ENCODE measurements around the gene HMGCL.

Gene HMGCL

DNA sequence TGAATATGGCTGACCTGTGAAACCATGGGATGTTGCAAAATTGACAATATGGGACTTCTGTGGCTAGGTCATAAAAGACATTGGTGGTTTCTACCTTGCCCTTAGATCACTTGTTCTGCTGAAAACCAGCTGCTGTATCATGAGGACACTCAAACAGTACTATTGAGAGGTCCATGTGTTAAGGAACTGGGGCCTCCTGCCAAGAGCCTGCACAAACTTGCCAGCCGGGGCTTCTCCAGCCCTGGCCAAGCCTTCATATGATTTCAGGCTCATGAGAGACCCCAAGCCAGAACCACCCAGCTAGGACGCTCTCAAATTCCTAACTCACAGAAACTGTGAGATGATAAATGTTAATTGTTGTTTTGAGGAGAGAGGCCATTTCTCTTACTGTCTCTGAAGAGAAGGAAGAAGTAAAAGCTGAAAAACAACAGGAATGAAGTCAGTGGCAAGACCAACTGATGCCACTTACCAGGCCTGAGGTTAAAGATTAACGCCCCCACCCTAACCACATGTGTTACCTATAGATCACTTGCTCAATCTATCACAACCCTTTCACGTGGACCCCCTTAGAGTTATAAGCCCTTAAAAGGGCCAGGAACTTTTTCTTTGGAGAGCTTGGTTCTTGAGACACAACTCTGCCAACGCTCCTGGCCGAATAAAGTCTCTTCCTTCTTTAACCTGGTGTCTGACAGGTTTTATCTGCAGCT, 50.9 kb downstream of the HMGCL start:
- DNase-seq (ENCODE audit: low spot score): no peak

DNA sequence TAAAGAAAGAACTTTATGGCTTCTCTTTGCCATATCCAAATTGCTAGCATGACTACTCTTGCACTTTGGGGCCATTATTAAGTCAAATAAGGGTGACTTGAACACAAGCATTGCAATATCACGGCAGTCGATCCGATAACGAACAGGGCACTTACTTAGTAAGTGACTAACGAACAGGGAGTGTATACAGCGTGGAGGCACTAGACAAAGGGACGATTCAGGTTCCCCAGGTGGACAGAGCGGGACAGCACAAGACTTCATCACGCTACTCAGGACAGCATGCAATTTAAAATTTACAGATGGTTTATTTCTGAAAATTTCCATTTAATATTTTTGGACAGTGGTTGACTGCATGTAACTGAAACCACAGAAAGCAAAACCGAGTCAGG, 52.4 kb downstream of the HMGCL start:
- no peak for DNase-seq (ENCODE audit: low spot score)

DNA sequence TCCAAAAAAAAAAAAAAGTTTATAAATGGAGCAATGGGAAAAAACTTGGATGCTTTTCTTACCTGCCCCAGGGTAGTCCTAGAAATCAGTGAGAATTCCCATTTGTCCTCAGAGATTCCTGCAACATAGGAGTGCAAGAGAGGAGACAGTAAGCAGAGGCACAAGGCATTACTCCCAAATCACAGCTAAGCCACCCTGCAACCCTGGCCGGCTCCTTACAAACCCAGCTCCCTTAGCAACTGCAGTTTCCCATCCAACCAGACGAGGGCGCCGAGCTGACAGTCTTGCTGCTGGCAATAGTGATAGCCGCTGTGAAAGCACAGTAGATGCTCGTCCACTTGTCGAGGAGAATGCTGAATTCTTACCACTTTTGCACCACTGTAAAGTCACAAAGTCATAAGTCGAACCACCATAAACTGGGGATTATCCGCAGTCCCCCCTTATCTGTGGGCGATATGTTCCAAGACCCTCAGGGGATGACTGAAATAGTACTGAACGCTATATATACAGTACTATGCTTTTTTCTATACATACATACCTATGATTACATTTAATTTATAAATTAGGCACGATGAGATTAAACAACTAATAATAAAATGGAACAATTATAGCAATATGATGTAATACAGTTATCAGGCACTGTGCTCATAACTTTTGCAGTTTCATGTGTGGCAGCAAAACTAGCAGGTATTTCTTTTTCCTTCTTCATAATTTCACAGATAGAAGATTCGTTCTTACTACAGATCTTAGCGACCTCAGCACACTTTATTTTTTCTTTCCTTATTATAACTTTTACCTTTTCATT, 53.0 kb downstream of the HMGCL start:
- DNase-seq (ENCODE audit: low spot score): peak; percentile 70

DNA sequence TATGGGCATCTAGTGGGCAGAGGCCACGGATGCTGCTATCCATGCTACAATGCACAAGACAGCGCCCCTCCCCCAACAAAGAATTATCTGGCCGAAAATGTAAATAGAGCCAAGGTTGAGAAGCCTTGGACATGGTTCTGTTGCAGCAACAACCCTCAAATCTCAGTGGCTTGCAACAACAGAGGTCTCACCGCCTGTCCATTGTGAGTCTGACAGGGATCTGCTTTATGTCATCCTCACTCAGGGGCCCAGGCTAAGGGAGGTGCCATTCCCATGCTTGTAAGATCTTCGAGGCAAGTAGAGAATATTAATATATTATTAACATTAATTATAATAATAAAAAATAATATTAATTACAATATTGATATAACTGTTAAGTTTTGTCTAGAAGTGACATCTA, 56.5 kb downstream of the HMGCL start:
- no peak for DNase-seq (ENCODE audit: low spot score)

DNA sequence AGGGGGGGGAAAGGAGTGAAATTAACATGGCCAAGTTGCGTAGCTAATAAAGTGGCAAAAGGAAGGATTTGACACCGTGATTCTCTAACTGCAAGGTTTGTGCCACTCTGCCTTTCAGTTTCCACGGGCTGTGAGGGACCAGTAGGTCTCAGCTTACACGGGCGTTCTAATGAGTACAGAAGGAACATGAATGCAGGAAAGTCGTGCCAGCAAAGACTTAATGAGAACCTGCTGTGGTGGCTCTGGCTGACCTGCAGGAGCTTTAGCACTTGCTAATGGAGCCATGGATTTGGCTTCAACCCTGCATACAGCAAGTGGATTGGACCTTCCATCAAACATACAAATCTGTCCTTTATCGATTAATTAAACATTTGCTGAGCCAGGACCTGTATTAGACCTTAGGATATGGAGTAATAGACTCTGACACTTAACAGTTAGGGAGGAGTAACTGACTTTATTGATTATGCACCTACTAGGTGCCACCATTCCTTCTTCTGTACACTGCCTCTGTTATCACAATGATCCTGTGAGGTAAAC, 62.1 kb downstream of the HMGCL start:
- no peak for DNase-seq (ENCODE audit: low spot score)

DNA sequence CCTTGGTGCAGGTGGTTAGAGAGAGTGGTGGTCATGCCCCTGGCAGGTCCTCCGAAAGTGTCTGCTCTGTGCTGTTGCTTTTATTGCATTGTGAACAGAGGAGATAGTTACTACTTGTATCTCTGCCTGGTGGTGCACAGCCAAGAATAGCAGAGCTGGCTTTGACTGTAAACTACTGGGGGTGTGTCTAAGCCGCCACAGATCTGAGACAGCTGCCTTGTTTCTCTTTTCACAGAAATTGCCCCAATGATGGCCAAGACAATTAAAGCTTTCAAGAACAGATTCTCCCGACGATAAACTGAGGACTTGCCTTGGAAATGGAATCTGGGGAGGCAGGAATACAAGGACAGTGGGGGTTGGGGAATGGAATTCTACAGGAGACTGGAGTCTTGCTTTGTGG, 66.0 kb downstream of the HMGCL start:
- no peak for DNase-seq (ENCODE audit: low spot score)

DNA sequence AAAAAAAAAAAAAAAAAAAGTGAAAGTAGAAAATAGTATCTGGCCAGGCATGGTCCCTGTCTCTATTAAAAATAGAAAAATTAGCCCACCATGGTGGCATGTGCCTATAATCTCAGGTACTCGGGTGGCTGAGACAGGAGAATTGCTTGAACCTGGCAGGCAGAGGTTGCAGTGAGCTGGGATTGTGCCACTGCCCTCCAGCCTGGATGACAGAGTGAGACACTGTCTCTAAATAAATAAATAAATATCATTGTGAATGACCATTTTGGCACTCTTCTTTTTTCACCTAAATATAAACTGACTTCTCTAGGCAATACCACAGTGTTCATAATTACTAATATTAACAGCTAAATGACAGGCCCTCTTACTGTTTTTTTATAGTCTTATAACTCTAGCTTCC, 67.4 kb downstream of the HMGCL start:
- no peak for DNase-seq (ENCODE audit: low spot score)

DNA sequence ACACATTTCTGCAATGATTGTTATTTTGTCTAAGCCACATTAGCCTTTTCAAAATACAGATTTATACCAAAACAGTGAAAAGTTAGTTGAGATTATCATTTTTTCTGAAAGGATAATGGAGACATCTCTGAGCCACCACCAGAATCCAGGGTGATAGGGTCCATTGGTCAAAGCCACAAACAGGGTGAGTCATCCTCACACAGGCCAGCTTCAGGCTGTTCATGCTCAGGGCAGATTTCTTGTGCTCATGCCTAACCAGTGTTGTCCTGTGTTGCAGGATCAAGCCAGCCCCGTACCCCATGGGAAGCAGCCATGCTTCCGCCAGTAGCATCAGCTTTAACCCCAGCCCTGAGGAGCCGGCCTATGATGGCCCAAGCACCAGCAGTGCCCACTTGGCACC, 68.6 kb downstream of the HMGCL start:
- DNase-seq (ENCODE audit: low spot score): no peak

DNA sequence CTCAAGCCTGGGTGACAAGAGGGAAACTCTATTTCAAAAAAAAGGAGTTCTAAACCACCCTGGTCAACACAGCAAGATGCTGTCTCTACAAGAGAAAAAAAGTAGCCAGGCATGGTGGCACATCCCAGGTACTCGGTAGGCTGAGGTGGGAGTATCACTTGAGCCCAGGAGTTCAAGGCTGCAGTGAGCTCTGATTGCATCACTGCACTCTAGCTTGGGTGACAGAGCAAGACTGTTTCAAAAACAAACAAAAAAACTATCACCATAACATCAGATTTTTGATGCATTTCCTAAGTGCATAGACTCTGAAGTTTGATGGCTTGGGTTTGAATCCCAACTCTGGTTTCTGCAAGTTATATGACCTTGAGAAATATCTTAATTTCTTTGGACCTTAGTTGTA, 72.3 kb downstream of the HMGCL start:
- no peak for DNase-seq (ENCODE audit: low spot score)
